Measurements from ENCODE around the gene NOD2. TPM values are rescaled to one million over a fixed set of nuclear protein-coding genes. Genes with fewer than 3 reads are reported as not detected.

Gene NOD2
- polyA plus RNA-seq, 1 donor: 0.67 TPM

GRCh38 chr16:50679676-50680555 is 13.5 kb upstream of the NOD2 start:
- WGBS (ENCODE audit: insufficient coverage, low lambda C conversion rate): no CpG with 5 or more reads among the region's 6 CpGs
- H3K27ac ChIP-seq (ENCODE audit: low read length): no peak overlapping the region
- no peaks in the 10 kb centered on the region for H3K36me3 ChIP-seq (ENCODE audit: control insufficient read depth, insufficient read depth, low read length)
- H3K4me1 ChIP-seq (ENCODE audit: control insufficient read depth, insufficient read depth, low read length): no peaks in the 10 kb centered on the region
- H3K9me3 ChIP-seq (ENCODE audit: control insufficient read depth, low read depth, low read length): no peaks in the 10 kb centered on the region
- H3K27me3 ChIP-seq (ENCODE audit: control insufficient read depth, insufficient read depth, low read length): no peaks in the 10 kb centered on the region
- no peak for DNase-seq
- no peak overlapping the region for H3K4me3 ChIP-seq (ENCODE audit: low read length)

DNA sequence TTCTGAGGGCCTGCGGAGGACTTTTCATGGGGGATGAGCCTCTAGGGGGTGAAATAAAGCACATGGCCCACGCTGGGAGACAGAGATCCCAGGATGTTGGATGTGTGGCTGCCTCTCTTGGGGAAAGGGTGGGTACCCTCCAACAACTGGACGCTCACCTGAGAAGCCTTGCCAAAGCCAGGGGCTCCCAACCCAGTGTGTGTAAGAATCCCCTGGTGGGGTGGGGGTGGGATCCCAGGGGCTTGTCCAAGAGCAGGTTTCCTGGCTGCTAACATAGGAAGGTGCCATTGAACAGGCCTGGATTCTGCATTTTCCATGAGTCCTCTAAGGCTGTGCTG is 12.9 kb upstream of the NOD2 start:
- WGBS (ENCODE audit: insufficient coverage, low lambda C conversion rate): no CpG with 5 or more reads among the region's 3 CpGs
- H3K27ac ChIP-seq (ENCODE audit: low read length): no peak overlapping the region

GRCh38 chr16:50681021-50681885 is 12.2 kb upstream of the NOD2 start, which contains the start of gene SNX20:
TSS of gene SNX20 (minus strand) at chr16:50681312. CDS start at chr16:50677526, 3,786 bp downstream.
- Histone ChIP-seq H3K27me3 (ENCODE audit: control insufficient read depth, insufficient read depth, low read length) (no peaks in the 10 kb centered on the region), H3K4me3 (ENCODE audit: low read length) (no peak within 1 kb of the TSS), H3K4me1 (ENCODE audit: control insufficient read depth, insufficient read depth, low read length) (no peaks in the 10 kb centered on the region), H3K9me3 (ENCODE audit: control insufficient read depth, low read depth, low read length) (no peaks in the 10 kb centered on the region), H3K27ac (ENCODE audit: low read length) (no peak within 1 kb of the TSS), H3K36me3 (ENCODE audit: control insufficient read depth, insufficient read depth, low read length) (no peaks in the 10 kb centered on the region)
- no peak for DNase-seq
- no CpG with 5 or more reads among the region's 16 CpGs for WGBS (ENCODE audit: insufficient coverage, low lambda C conversion rate)

More for the DNA sequence above, 12.9 kb upstream of the NOD2 start:
- Histone ChIP-seq H3K9me3 (ENCODE audit: control insufficient read depth, low read depth, low read length) (no peaks in the 10 kb centered on the region), H3K36me3 (ENCODE audit: control insufficient read depth, insufficient read depth, low read length) (no peaks in the 10 kb centered on the region), H3K27me3 (ENCODE audit: control insufficient read depth, insufficient read depth, low read length) (no peaks in the 10 kb centered on the region), H3K4me3 (ENCODE audit: low read length) (no peak overlapping the region), H3K4me1 (ENCODE audit: control insufficient read depth, insufficient read depth, low read length) (no peaks in the 10 kb centered on the region)
- DNase-seq: no peak

DNA sequence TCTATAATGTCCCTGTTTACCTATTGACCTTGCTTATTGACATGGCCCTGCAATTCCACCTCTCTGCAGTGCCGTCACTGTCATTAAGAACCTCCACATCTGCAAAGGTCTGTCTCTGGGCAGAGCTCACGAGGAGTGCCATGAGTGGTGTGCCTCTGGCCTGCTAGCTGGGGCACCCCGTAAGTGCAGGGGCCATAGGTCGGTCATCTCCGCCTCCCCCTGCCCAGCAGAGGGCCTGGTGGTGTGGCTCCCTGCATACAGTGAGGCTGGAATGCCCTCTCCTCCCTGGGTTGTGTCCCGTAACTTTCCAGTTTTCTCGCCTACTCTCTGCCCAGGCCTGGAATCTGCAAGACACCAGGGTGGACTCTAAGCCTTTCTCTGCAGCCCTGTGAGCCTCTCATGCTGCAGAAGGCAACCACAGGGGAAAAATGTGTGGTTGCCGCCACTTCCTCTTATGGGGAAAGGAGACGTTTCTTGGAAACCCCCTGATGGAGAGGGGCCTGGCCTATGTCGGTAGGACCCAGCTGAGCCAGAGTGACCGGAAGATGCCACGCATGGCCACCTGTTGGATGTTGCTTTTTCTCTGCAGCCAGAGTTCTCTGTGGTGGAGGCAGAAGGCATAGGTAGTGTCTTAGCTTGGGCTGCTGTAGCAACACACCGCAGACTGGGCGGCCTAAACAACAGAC is 9.6 kb upstream of the NOD2 start:
- H3K4me3 ChIP-seq (ENCODE audit: low read length): no peak overlapping the region
- 80% methylated on average over 1 of the region's 14 CpGs for WGBS (ENCODE audit: insufficient coverage, low lambda C conversion rate)

DNA sequence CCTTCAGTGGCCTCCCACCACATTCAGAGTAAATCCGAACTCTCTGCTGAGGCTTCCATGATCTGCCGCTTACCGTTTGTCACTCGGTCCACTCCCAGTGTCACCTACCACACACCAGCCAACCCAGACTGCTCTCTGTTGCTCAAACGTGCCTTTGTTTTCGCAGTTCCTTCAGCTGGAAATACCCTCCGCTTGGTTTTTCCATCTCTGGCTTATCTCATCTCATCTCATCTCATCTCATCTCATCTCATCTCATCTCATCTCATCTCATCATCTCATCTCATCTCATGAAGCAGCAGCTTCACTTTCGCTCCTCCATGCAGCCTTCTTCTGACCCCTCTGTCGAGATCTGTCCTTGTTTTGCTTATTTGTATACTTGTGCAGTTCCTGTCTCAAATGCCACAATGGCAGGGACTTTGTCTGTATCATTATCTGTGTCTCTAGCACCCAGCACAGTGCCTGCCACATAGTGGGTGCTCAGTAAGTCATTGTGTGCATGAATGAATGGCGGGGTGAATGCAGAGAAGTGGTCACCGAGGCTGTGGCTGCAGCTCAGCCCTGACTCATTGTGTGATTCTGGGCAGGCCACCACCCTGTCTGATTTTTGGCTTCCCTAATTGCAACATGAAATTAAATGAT is 8.5 kb upstream of the NOD2 start:
- DNase-seq: no peak
- H3K9me3 ChIP-seq (ENCODE audit: control insufficient read depth, low read depth, low read length): no peaks in the 10 kb centered on the region
- H3K36me3 ChIP-seq (ENCODE audit: control insufficient read depth, insufficient read depth, low read length): no peaks in the 10 kb centered on the region
- H3K27me3 ChIP-seq (ENCODE audit: control insufficient read depth, insufficient read depth, low read length): no peaks in the 10 kb centered on the region
- H3K27ac ChIP-seq (ENCODE audit: low read length): no peak overlapping the region
- 97% methylated on average over 7 of the region's 11 CpGs for WGBS (ENCODE audit: insufficient coverage, low lambda C conversion rate)
- H3K4me3 ChIP-seq (ENCODE audit: low read length): no peak overlapping the region
- H3K4me1 ChIP-seq (ENCODE audit: control insufficient read depth, insufficient read depth, low read length): no peaks in the 10 kb centered on the region

More for the DNA sequence above, 9.6 kb upstream of the NOD2 start:
- Histone ChIP-seq H3K36me3 (ENCODE audit: control insufficient read depth, insufficient read depth, low read length) (no peaks in the 10 kb centered on the region), H3K27ac (ENCODE audit: low read length) (no peak overlapping the region), H3K9me3 (ENCODE audit: control insufficient read depth, low read depth, low read length) (no peaks in the 10 kb centered on the region), H3K4me1 (ENCODE audit: control insufficient read depth, insufficient read depth, low read length) (no peaks in the 10 kb centered on the region), H3K27me3 (ENCODE audit: control insufficient read depth, insufficient read depth, low read length) (no peaks in the 10 kb centered on the region)
- no peak for DNase-seq

- H3K27me3 ChIP-seq (ENCODE audit: control insufficient read depth, insufficient read depth, low read length): no peaks in the 10 kb centered on the region
- H3K36me3 ChIP-seq (ENCODE audit: control insufficient read depth, insufficient read depth, low read length): no peaks in the 10 kb centered on the region
- WGBS (ENCODE audit: insufficient coverage, low lambda C conversion rate): 63% methylated on average over 2 of the region's 8 CpGs
- no peak overlapping the region for H3K4me3 ChIP-seq (ENCODE audit: low read length)
- no peak overlapping the region for H3K27ac ChIP-seq (ENCODE audit: low read length)
- H3K4me1 ChIP-seq (ENCODE audit: control insufficient read depth, insufficient read depth, low read length): no peaks in the 10 kb centered on the region
- no peaks in the 10 kb centered on the region for H3K9me3 ChIP-seq (ENCODE audit: control insufficient read depth, low read depth, low read length)
- DNase-seq: no peak
Measured at GRCh38 chr16:50685462-50686063, 7.8 kb upstream of the NOD2 start.

DNA sequence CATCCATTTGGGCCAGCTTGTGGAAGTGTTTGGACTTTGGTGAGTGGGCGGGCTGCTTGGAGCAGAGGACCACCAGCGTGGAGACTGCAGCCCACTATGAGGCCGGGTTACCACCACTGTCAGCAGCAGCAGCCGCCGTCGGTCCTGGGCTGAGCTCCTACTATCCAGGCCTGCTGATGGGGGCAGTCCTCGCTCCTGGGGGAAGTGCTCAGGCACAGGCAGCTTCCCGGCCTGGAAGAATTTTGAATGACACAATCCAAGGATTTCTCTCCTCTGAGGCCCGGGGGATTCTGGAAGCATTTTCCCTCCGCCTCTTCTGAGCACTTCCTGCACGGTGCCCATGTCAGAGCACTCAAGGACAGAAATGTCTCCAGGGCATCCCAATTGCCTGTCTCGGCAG is 5.3 kb upstream of the NOD2 start:
- no peak overlapping the region for H3K4me3 ChIP-seq (ENCODE audit: low read length)
- no peaks in the 10 kb centered on the region for H3K4me1 ChIP-seq (ENCODE audit: control insufficient read depth, insufficient read depth, low read length)
- DNase-seq: no peak
- H3K9me3 ChIP-seq (ENCODE audit: control insufficient read depth, low read depth, low read length): peaks cover 5% of the 10 kb centered on the region
- H3K27ac ChIP-seq (ENCODE audit: low read length): no peak overlapping the region
- no peaks in the 10 kb centered on the region for H3K36me3 ChIP-seq (ENCODE audit: control insufficient read depth, insufficient read depth, low read length)
- WGBS (ENCODE audit: insufficient coverage, low lambda C conversion rate): 83% methylated on average over 1 of the region's 12 CpGs
- H3K27me3 ChIP-seq (ENCODE audit: control insufficient read depth, insufficient read depth, low read length): peaks cover 2% of the 10 kb centered on the region

GRCh38 chr16:50688867-50689266 is 4.5 kb upstream of the NOD2 start:
- H3K36me3 ChIP-seq (ENCODE audit: control insufficient read depth, insufficient read depth, low read length): no peaks in the 10 kb centered on the region
- 100% methylated on average over 1 of the region's 3 CpGs for WGBS (ENCODE audit: insufficient coverage, low lambda C conversion rate)
- H3K27ac ChIP-seq (ENCODE audit: low read length): no peak overlapping the region

DNA sequence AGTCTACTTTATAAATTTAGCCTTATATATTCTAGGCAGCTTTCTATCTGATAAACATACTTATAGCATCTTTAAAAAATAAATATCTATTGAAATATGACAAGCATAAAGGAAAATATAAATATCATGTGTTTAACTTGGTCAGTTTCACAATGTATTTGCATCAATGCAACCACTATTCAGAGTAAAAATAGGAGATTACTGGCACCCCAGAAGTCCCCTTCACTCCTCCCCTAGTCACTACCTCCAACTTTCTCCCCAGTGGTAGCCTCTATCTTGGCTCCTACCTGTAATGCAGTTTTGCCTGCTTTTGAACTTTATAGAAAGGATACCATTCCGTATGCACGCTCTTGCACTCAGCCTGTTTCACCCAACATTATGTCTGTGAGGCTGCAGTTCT is 3.2 kb upstream of the NOD2 start:
- WGBS (ENCODE audit: insufficient coverage, low lambda C conversion rate): no CpG with 5 or more reads among the region's 2 CpGs
- Histone ChIP-seq H3K4me3 (ENCODE audit: low read length) (no peak overlapping the region), H3K36me3 (ENCODE audit: control insufficient read depth, insufficient read depth, low read length) (no peaks in the 10 kb centered on the region), H3K27me3 (ENCODE audit: control insufficient read depth, insufficient read depth, low read length) (peaks cover 8% of the 10 kb centered on the region), H3K27ac (ENCODE audit: low read length) (no peak overlapping the region), H3K9me3 (ENCODE audit: control insufficient read depth, low read depth, low read length) (peaks cover 5% of the 10 kb centered on the region), H3K4me1 (ENCODE audit: control insufficient read depth, insufficient read depth, low read length) (no peaks in the 10 kb centered on the region)
- no peak for DNase-seq

More at GRCh38 chr16:50688867-50689266, 4.5 kb upstream of the NOD2 start:
- no peak for DNase-seq
- H3K4me1 ChIP-seq (ENCODE audit: control insufficient read depth, insufficient read depth, low read length): no peaks in the 10 kb centered on the region
- no peak overlapping the region for H3K4me3 ChIP-seq (ENCODE audit: low read length)
- peaks cover 5% of the 10 kb centered on the region for H3K27me3 ChIP-seq (ENCODE audit: control insufficient read depth, insufficient read depth, low read length)
- H3K9me3 ChIP-seq (ENCODE audit: control insufficient read depth, low read depth, low read length): peaks cover 5% of the 10 kb centered on the region
